Midbrain (tissue), 1 donor: ENCODE measurements around the gene NRTN.
"Not testable (repeated sequence)": the region's sequence is repeated elsewhere in the genome, so short reads cannot be mapped to it uniquely, and the experiment has no call there.

Experiments used
- DNase-seq: peaks from one replicate; lab custom pipeline; 2025; lab: John Stamatoyannopoulos, UW

The NRTN gene

GRCh38 chr19:5867201-5868136 is 62.6 kb downstream of the NRTN start:
- no peak for DNase-seq

- DNase-seq = no peak
Observed at GRCh38 chr19:5870986-5871394, 66.1 kb downstream of the NRTN start.

GRCh38 chr19:5873617-5874199 is 68.8 kb downstream of the NRTN start:
- no peak for DNase-seq

- not testable (repeated sequence) for DNase-seq
Observed at GRCh38 chr19:5874496-5874895, 69.6 kb downstream of the NRTN start.

GRCh38 chr19:5877427-5877826 is 72.6 kb downstream of the NRTN start:
- no peak for DNase-seq

GRCh38 chr19:5877882-5878281 is 73.0 kb downstream of the NRTN start:
- DNase-seq = no peak
